WTC11 (cell line): Measurements from ENCODE around the gene KLRC2. TPM values are rescaled to one million over a fixed set of nuclear protein-coding genes. Genes with fewer than 3 reads are reported as not detected.

ENCODE experiments used
- ATAC-seq: fragments of 200-7000 bp; cut with Tn5 transposase; 2 replicates; pipeline ENCODE4 v1.10.0; 2021; ENCODE audit warnings: mild to moderate bottlenecking, moderate library complexity
- CTCF ChIA-PET: fragments of 300-600 bp; sonication (Branson Sonifier 250); formaldehyde crosslinking; loops from one replicate; lab custom pipeline; 2021; ENCODE audit warnings: antibody characterized with exemption; lab: Charles Lee
- POLR2A ChIA-PET: fragments of 350-600 bp; sonication (Branson Sonifier 250); formaldehyde crosslinking; loops from one replicate; lab custom pipeline; 2021; ENCODE audit warnings: antibody characterized with exemption; lab: Charles Lee
- DNase-seq: peaks from one replicate; pipeline ENCODE4 v3.0.0; 2021; ENCODE audit warnings: low spot score
- H3K27ac Mint-ChIP-seq: 2 replicates; pipeline ENCODE4 v1.8.0; 2021; ENCODE audit warnings: mixed read lengths
- H3K27me3 Mint-ChIP-seq: 2 replicates; pipeline ENCODE4 v1.8.0; 2021; ENCODE audit warnings: low read depth, mild to moderate bottlenecking, moderate library complexity, mixed read lengths
- H3K36me3 Mint-ChIP-seq: 2 replicates; pipeline ENCODE4 v1.8.0; 2021; ENCODE audit warnings: mixed read lengths
- H3K4me1 Mint-ChIP-seq: 2 replicates; pipeline ENCODE4 v1.8.0; 2022; ENCODE audit warnings: mixed read lengths
- H3K4me3 Mint-ChIP-seq: 2 replicates; pipeline ENCODE4 v1.8.0; 2021; ENCODE audit warnings: mild to moderate bottlenecking, moderate library complexity, mixed read lengths
- H3K9me3 Mint-ChIP-seq: 2 replicates; pipeline ENCODE4 v1.8.0; 2021; ENCODE audit warnings: mixed read lengths
- ESRRA ChIP-seq: sonication (generic); formaldehyde crosslinking; IDR thresholded peaks from 2 replicates; pipeline ENCODE4 v1.8.1; 2022; ENCODE audit warnings: mild to moderate bottlenecking, missing genetic modification reagents, borderline replicate concordance
- FOXJ3 ChIP-seq: sonication (generic); formaldehyde crosslinking; IDR thresholded peaks from 2 replicates; pipeline ENCODE4 v1.9.0; 2021; ENCODE audit warnings: missing genetic modification reagents, mild to moderate bottlenecking, borderline replicate concordance
- GABPB1 ChIP-seq: sonication (generic); formaldehyde crosslinking; IDR thresholded peaks from 2 replicates; pipeline ENCODE4 v1.8.1; 2023; ENCODE audit warnings: mild to moderate bottlenecking, missing genetic modification reagents
- KAT7 ChIP-seq: sonication (generic); formaldehyde crosslinking; IDR thresholded peaks from 2 replicates; pipeline ENCODE4 v1.8.1; 2023; ENCODE audit warnings: missing genetic modification reagents, mild to moderate bottlenecking, borderline replicate concordance
- NFYB ChIP-seq: sonication (generic); formaldehyde crosslinking; conservative IDR thresholded peaks from 2 replicates; pipeline ENCODE4 v1.8.0; 2022; ENCODE audit warnings: low read depth, missing genetic modification reagents
- NR1H2 ChIP-seq: sonication (generic); formaldehyde crosslinking; IDR thresholded peaks from 2 replicates; pipeline ENCODE4 v1.9.0; 2021; ENCODE audit warnings: mild to moderate bottlenecking, moderate library complexity, missing genetic modification reagents
- PREB ChIP-seq: sonication (generic); formaldehyde crosslinking; IDR thresholded peaks from 2 replicates; pipeline ENCODE4 v1.8.1; 2022; ENCODE audit warnings: mild to moderate bottlenecking, missing genetic modification reagents, moderate library complexity, borderline replicate concordance
- SMAD4 ChIP-seq: sonication (generic); formaldehyde crosslinking; IDR thresholded peaks from 2 replicates; pipeline ENCODE4 v1.8.0; 2022; ENCODE audit warnings: mild to moderate bottlenecking, missing genetic modification reagents
- SP1 ChIP-seq: sonication (generic); formaldehyde crosslinking; conservative IDR thresholded peaks from 2 replicates; pipeline ENCODE4 v1.8.1; 2022; ENCODE audit warnings: missing genetic modification reagents
- ZBTB43 ChIP-seq: sonication (generic); formaldehyde crosslinking; IDR thresholded peaks from 2 replicates; pipeline ENCODE4 v1.8.1; 2023; ENCODE audit warnings: mild to moderate bottlenecking, missing genetic modification reagents
- ZNF138 ChIP-seq: sonication (generic); formaldehyde crosslinking; conservative IDR thresholded peaks from 2 replicates; pipeline ENCODE4 v1.8.1; 2022; ENCODE audit warnings: mild to moderate bottlenecking, moderate library complexity, missing genetic modification reagents
- ZNF232 ChIP-seq: sonication (generic); formaldehyde crosslinking; IDR thresholded peaks from 2 replicates; pipeline ENCODE4 v1.8.0; 2022; ENCODE audit warnings: mild to moderate bottlenecking, missing genetic modification reagents
- ZNF423 ChIP-seq: fragments of 250-450 bp; sonication (Bioruptor Pico); IDR thresholded peaks from 2 replicates; pipeline ENCODE4 v2.1.2; 2022; ENCODE audit warnings: mild to moderate bottlenecking, moderate library complexity
- total RNA-seq: library from RNA; stranded (reverse); gene quantifications from 3 replicates; pipeline ENCODE4 v1.2.3, GENCODE V29; 2021
- TF ChIP-seq, protein P1 (sequence below): sonication (generic); formaldehyde crosslinking; IDR thresholded peaks from 2 replicates; pipeline ENCODE4 v1.8.0; 2023; ENCODE audit warnings: mild to moderate bottlenecking, missing genetic modification reagents
- TF ChIP-seq, protein P2 (sequence below): fragments of 250-450 bp; sonication (Bioruptor Pico); IDR thresholded peaks from 2 replicates; pipeline ENCODE4 v1.9.0; 2021; ENCODE audit warnings: moderate library complexity, mild to moderate bottlenecking, inconsistent platforms, borderline replicate concordance
- TF ChIP-seq, protein P3 (sequence below): fragments of 250-450 bp; sonication (Bioruptor Pico); conservative IDR thresholded peaks from 2 replicates; pipeline ENCODE4 v1.9.0; 2021; ENCODE audit warnings: mild to moderate bottlenecking
- TF ChIP-seq, protein P4 (sequence below): sonication (generic); formaldehyde crosslinking; IDR thresholded peaks from 2 replicates; pipeline ENCODE4 v1.8.1; 2022; ENCODE audit warnings: low read depth, missing genetic modification reagents, borderline replicate concordance
- TF ChIP-seq, protein P5 (sequence below): sonication (generic); formaldehyde crosslinking; IDR thresholded peaks from 2 replicates; pipeline ENCODE4 v1.8.1; 2022; ENCODE audit warnings: mild to moderate bottlenecking, moderate library complexity, missing genetic modification reagents
- TF ChIP-seq, protein P6 (sequence below): sonication (generic); formaldehyde crosslinking; conservative IDR thresholded peaks from 2 replicates; pipeline ENCODE4 v1.8.1; 2022; ENCODE audit warnings: mild to moderate bottlenecking, missing genetic modification reagents

Gene KLRC2
- total RNA-seq, 1 experiment from 2014 or later = not detected

DNA sequence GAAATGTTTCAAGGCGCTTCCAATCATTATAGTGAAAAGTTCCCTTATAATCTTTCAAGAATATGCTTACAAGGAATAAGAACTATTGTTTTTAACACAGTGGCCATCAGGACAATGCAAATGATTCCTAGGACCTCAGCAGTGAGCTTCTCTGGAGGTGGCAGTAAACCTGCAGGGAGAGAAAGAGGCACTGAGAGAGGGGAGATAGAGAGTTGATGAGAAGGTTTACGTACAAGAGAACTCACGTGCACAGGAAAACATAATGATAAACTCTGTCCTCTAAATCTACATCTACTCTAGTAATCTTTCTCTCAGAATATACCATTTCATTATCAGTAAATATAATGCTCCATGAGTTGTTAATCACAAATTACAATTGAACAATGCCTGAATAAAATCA lies 27.0 kb downstream of the KLRC2 start (continued):
- no peak for TF ChIP-seq ZBTB43 (CRISPR knock-in tag)

DNA sequence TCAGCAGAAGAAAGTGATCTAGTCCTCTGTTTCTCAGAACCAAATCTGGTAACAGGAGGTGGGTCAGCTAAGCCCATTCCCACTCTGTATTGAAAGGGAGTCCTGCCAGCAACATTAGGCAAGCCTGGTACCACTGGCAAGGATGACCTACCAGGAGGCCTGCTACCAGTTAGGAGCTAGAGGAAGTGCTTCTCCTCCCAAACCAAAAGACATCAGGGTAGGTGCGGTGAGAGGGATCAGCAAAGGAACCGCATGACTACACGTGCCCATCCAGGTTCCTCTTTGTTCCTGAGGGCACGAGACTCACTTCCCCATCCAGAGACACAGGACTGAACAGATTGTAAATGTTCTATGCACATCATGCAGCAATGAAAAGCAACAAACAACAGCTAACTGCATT lies 29.1 kb downstream of the KLRC2 start:
- Mint-ChIP-seq H3K9me3 (peaks cover 8% of the 10 kb centered on the region), H3K36me3 (0 out of 2 replicates have a peak, but pooled peaks cover 3% of the 10 kb centered on the region), H3K4me3 (no peak overlapping the region), H3K27ac (no peak overlapping the region; the same call in 1 of the 2 replicates), H3K27me3 (no peaks in the 10 kb centered on the region; the same call in 1 of the 2 replicates), H3K4me1 (peaks cover 17% of the 10 kb centered on the region)
- TF ChIP-seq SMAD4 (CRISPR knock-in tag) (no peak), ZNF423 (CRISPR knock-in tag) (no peak), KAT7 (no peak), GABPB1 (CRISPR knock-in tag) (no peak), PREB (CRISPR knock-in tag) (no peak), NR1H2 (CRISPR knock-in tag) (no peak), SP1 (CRISPR knock-in tag) (no peak), ZBTB43 (CRISPR knock-in tag) (no peak)
- TF ChIP-seq, protein P1, sequence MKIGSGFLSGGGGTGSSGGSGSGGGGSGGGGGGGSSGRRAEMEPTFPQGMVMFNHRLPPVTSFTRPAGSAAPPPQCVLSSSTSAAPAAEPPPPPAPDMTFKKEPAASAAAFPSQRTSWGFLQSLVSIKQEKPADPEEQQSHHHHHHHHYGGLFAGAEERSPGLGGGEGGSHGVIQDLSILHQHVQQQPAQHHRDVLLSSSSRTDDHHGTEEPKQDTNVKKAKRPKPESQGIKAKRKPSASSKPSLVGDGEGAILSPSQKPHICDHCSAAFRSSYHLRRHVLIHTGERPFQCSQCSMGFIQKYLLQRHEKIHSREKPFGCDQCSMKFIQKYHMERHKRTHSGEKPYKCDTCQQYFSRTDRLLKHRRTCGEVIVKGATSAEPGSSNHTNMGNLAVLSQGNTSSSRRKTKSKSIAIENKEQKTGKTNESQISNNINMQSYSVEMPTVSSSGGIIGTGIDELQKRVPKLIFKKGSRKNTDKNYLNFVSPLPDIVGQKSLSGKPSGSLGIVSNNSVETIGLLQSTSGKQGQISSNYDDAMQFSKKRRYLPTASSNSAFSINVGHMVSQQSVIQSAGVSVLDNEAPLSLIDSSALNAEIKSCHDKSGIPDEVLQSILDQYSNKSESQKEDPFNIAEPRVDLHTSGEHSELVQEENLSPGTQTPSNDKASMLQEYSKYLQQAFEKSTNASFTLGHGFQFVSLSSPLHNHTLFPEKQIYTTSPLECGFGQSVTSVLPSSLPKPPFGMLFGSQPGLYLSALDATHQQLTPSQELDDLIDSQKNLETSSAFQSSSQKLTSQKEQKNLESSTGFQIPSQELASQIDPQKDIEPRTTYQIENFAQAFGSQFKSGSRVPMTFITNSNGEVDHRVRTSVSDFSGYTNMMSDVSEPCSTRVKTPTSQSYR (CRISPR knock-in tag) = no peak
- TF ChIP-seq, protein P2, sequence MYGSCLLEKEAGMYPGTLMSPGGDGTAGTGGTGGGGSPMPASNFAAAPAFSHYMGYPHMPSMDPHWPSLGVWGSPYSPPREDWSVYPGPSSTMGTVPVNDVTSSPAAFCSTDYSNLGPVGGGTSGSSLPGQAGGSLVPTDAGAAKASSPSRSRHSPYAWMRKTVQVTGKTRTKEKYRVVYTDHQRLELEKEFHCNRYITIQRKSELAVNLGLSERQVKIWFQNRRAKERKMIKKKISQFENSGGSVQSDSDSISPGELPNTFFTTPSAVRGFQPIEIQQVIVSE (CRISPR knock-in tag) = no peak
- TF ChIP-seq, protein P3, sequence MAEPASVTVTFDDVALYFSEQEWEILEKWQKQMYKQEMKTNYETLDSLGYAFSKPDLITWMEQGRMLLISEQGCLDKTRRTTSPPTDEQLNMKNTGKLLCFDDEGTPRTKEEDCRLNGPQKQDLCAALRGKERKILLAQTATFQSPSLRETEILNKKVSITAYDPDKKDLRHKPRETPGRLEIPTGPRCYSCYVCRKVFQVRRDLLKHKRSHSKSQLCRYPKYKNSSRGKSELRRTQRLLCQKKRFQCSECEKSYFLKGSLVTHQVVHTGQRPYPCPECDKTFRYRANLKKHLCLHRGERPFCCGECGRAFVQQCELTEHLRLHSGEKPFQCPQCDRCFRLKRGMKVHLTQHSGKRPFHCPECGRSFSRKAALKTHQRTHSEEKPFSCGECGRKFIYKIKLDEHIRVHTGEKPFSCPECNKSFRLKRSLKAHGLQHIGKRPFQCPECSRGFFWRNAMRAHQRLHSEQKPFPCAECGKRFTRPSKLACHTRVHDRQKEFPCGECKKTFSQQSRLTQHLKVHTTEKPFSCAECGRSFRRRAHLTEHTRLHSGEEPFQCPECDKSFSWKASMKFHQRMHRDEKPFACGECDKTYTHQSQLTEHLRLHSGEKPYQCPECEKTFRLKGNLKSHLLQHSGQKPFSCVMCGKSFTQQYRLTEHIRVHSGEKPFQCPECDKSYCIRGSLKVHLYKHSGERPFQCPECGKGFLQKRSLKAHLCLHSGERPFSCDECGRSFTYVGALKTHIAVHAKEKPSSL (CRISPR knock-in tag) = no peak
- ChIA-PET POLR2A (no interaction called here), CTCF (no interaction called here)
- ATAC-seq = no peak
- no peak for DNase-seq

GRCh38 chr12:10405294-10405693 lies 30.5 kb downstream of the KLRC2 start:
- no peak for DNase-seq
- Mint-ChIP-seq H3K36me3 (0 out of 2 replicates have a peak, but pooled peaks cover 3% of the 10 kb centered on the region), H3K27ac (no peak overlapping the region), H3K4me1 (peaks cover 8% of the 10 kb centered on the region), H3K27me3 (no peaks in the 10 kb centered on the region), H3K4me3 (no peak overlapping the region), H3K9me3 (peaks cover 8% of the 10 kb centered on the region)
- CTCF ChIA-PET = no interaction called here
- ATAC-seq = no peak
- POLR2A ChIA-PET = no interaction called here
- no peak for TF ChIP-seq ZNF423 (CRISPR knock-in tag)
- TF ChIP-seq ZNF232 = no peak
- TF ChIP-seq, protein P4, sequence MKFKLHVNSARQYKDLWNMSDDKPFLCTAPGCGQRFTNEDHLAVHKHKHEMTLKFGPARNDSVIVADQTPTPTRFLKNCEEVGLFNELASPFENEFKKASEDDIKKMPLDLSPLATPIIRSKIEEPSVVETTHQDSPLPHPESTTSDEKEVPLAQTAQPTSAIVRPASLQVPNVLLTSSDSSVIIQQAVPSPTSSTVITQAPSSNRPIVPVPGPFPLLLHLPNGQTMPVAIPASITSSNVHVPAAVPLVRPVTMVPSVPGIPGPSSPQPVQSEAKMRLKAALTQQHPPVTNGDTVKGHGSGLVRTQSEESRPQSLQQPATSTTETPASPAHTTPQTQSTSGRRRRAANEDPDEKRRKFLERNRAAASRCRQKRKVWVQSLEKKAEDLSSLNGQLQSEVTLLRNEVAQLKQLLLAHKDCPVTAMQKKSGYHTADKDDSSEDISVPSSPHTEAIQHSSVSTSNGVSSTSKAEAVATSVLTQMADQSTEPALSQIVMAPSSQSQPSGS (CRISPR knock-in tag) = no peak
- no peak for TF ChIP-seq ESRRA
- TF ChIP-seq, protein P5, sequence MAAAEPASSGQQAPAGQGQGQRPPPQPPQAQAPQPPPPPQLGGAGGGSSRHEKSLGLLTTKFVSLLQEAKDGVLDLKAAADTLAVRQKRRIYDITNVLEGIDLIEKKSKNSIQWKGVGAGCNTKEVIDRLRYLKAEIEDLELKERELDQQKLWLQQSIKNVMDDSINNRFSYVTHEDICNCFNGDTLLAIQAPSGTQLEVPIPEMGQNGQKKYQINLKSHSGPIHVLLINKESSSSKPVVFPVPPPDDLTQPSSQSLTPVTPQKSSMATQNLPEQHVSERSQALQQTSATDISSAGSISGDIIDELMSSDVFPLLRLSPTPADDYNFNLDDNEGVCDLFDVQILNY (CRISPR knock-in tag) = no peak
- TF ChIP-seq NFYB (CRISPR knock-in tag) = no peak
- no peak for TF ChIP-seq FOXJ3 (CRISPR knock-in tag)
- TF ChIP-seq, protein P6, sequence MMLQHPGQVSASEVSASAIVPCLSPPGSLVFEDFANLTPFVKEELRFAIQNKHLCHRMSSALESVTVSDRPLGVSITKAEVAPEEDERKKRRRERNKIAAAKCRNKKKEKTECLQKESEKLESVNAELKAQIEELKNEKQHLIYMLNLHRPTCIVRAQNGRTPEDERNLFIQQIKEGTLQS = no peak
- no peak for TF ChIP-seq PREB (CRISPR knock-in tag)
- TF ChIP-seq ZNF138 = no peak
- no peak for TF ChIP-seq KAT7
